GM12864 (cell line): ENCODE data around the gene GKAP1.

Experiments used
- DNase-seq: peaks from one replicate; pipeline ENCODE4 v3.0.0-alpha.2; 2011; ENCODE audit warnings: low read depth
- H3K4me3 ChIP-seq: 2 replicates; pipeline ENCODE4 v1.5.1; 2011; ENCODE audit warnings: mild to moderate bottlenecking, low read depth, low read length, control low read depth
- CTCF ChIP-seq: IDR thresholded peaks from 2 replicates; pipeline ENCODE4 v1.5.1; 2011; ENCODE audit warnings: low read depth, mild to moderate bottlenecking, moderate library complexity, low read length, control low read depth, inconsistent platforms; ENCODE audit errors: missing control alignments

GKAP1 gene

DNA sequence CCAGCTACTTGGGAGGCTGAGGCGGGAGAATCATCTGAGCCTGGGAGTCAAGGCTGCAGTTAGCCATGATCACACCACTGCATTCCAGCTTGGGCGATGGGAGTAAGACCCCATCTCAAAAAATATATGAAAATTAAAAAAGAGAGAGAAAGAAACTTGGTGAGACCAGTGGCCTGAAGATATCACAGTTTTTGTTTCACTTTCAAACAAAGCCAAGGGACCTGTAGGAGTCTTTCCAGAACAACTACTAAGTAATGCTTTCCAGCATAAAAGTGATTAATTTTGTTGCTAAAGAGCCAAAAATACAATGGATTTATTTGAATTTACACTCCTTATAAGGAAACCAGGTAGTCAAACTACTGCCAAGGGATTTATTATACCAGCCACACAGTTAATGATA lies 23.5 kb downstream of the GKAP1 start:
- no peak overlapping the region for H3K4me3 ChIP-seq
- no peak for DNase-seq
- TF ChIP-seq CTCF = no peak

DNA sequence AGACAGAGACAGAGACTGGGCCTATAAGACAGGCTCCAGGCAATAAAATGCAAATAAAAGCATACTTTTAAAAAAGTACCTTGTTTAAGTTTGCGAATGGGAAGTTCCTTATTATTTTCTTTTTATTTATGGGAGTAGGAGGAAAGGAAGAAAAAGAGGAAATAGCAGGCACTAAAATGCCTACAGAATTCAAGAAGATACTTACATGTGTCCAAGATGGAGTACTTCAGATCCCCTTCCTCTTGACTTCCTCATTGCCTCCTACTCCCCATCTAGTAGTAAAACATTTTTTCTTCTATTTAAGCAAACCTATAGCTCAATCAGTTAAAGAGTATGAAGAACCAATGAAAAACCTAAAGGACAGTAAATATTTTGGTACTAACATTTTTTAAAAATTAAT lies 24.8 kb downstream of the GKAP1 start:
- no peak overlapping the region for H3K4me3 ChIP-seq
- TF ChIP-seq CTCF = no peak
- DNase-seq = no peak

DNA sequence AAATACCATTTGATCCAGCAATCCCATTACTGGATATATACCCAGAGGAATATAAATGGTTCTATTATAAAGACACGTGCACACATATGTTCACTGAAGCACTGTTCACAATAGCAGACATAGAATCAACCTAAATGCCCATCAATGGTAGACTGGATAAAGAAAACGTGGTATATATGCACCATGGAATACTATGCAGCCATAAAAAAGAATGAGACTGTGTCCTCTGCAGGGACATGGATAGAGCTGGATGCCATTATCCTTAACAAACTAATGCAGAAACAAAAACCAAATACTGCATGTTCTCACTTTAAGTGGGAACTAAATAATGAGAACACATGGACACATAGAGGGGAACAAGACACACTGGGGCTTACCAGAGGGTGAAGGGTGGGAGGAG lies 39.4 kb downstream of the GKAP1 start:
- DNase-seq = no peak
- no peak overlapping the region for H3K4me3 ChIP-seq
- TF ChIP-seq CTCF = no peak

DNA sequence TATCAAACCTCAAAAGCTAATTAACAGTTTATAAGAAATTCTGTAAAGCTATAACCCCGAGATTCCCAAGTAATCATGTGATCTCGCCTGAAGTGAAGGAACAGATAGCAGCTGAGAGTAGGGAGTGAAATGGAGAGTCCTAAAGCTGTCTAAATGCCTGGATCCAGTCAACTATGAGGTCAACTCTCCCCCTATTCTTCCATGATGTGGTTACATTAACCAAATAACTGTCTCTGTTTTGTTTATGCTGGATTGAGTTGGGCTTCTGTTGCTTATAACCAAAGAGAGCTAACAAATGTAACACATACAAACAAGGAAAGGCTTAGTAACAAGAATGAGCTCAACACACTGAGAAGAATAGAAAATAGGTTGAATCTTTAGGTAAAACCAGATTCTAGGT lies 41.6 kb downstream of the GKAP1 start:
- H3K4me3 ChIP-seq = no peak overlapping the region
- DNase-seq = no peak
- no peak for TF ChIP-seq CTCF

DNA sequence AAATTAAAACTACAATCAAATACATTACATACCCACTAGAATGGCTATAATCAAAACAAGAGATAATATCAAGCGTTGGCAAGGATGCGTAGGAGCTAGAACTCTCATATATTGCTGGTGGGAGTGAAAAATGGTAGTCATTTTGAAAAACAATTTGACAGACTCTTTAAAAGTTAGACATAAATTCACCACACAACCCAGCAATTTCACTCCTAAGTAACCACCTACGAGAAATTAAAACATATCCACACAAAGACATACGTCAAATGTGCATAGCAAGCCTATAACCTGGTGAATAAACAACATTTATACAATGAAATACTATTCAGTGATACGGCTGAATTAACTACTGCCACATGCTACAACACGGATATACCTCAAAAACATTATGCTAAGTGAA lies 44.7 kb downstream of the GKAP1 start:
- no peak for DNase-seq
- no peak for TF ChIP-seq CTCF
- no peak overlapping the region for H3K4me3 ChIP-seq

DNA sequence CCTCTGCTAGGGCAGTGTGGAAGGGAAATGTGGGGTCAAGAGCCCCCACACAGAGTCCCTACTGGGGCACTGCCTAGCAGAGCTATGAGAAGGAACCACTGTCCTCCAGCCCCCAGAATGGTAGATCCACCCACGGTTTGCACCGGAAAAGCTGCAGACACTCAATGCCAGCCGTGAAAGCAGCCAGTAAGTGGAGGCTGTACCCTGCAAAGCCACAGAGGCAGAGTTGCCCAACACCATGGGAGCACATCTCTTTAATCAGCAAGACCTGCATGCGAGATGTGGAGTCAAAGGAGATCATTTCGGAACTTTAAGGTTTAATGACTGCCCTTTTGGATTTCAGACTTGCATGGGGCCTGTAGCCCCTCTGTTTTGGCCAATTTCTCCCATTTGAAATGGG lies 52.2 kb downstream of the GKAP1 start:
- no peak for TF ChIP-seq CTCF
- H3K4me3 ChIP-seq = no peak overlapping the region
- DNase-seq = no peak

GRCh38 chr9:83754383-83754977 lies 63.1 kb downstream of the GKAP1 start:
- peak; percentile 12 for DNase-seq
- no peak for TF ChIP-seq CTCF
- no peak overlapping the region for H3K4me3 ChIP-seq
